ENCODE results near the gene CUX1.

CUX1 gene

DNA sequence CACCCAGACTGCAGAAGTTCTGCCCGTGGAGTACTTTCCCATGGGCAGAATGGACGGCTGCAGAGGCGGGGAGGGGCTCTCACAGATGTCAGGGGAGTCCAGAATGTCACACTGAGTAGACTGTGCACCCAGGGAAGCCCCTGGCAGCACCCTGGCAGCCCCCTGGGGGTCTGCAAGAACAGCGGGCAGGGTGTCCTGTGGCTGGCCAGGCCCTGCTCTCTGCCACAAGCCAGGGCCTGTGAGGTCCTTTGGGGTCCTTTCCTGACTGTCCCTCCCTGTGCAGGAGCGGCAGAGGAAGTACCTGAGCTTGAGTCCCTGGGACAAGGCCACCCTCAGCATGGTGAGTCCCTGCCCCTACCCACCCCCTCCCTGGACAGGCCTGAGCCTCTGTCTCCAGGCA, 463.1 kb downstream of the CUX1 start (continued):
- TF ChIP-seq ZNF660 (tag by site-specific recombination; IDR thresholded peaks at IDR 0.05) (no peak), ZNF416 (tag by site-specific recombination; IDR thresholded peaks at IDR 0.05) (no peak), SP7 (tag by site-specific recombination; IDR thresholded peaks at IDR 0.05) (no peak), ZNF585B (tag by site-specific recombination; IDR thresholded peaks at IDR 0.05) (no peak), ZNF488 (tag by site-specific recombination; IDR thresholded peaks at IDR 0.05) (no peak)

DNA sequence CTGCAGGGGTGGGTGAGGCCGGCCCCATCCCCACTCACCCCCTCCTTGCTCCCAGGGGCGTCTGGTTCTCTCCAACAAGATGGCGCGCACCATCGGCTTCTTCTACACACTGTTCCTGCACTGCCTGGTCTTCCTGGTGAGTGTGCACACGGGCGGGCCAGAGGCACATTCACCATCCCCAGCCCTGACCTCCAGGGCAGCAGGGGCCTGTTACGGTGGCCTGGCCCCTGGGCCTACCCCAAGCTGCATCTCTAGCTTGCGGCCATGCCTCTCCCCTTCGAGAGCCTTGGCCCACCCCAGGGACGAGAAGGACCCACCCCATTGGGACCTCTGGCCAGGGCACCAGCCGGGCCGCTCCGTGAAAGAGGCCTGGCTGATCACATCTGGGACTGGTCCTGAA, 464.4 kb downstream of the CUX1 start:
- H3K9me3 ChIP-seq (ENCODE audit: control insufficient read depth, insufficient read depth, low read depth, low read length) = no peaks in the 10 kb centered on the region
- no peak overlapping the region for H3K27ac ChIP-seq (ENCODE audit: extremely low read depth, low read depth, low read length)
- H3K36me3 ChIP-seq (ENCODE audit: control insufficient read depth in 2 of 2, insufficient read depth in 1 of 2, low read length in 2 of 2) = no peaks in the 10 kb centered on the region
- H3K4me3 ChIP-seq (ENCODE audit: low read depth, low read length) = no peak overlapping the region
- no peaks in the 10 kb centered on the region; the same call in 1 of the 2 replicates for H3K4me1 ChIP-seq (ENCODE audit: control insufficient read depth, insufficient read depth, low read length)
- no peak for TF ChIP-seq ZNF843 (tag by site-specific recombination; IDR thresholded peaks at IDR 0.05)
- TF ChIP-seq ZNF426 (tag by site-specific recombination; IDR thresholded peaks at IDR 0.05) = no peak
- no peak for TF ChIP-seq TSHZ1 (tag by site-specific recombination; IDR thresholded peaks at IDR 0.05; ENCODE audit: borderline replicate concordance)
- no peak for TF ChIP-seq KLF17 (tag by site-specific recombination; IDR thresholded peaks at IDR 0.05)
- no peak for TF ChIP-seq ZNF510 (tag by site-specific recombination; IDR thresholded peaks at IDR 0.05; ENCODE audit: insufficient replicate concordance)
- TF ChIP-seq ZNF112 (tag by site-specific recombination; IDR thresholded peaks at IDR 0.05) = no peak
- no peak for TF ChIP-seq ZNF37A (tag by site-specific recombination; IDR thresholded peaks at IDR 0.05)
- TF ChIP-seq ZBTB21 (tag by site-specific recombination; IDR thresholded peaks at IDR 0.05) = no peak
- TF ChIP-seq ZNF433 (tag by site-specific recombination; IDR thresholded peaks at IDR 0.05; ENCODE audit: low read depth) = no peak
- ChIA-PET POLR2A (no interaction called here), CTCF (interaction anchor here (2.6 to 5.4 kb wide), 2 partner anchors 8 to 109 kb away, joined by 9 to 89 read pairs; no protein-coding TSS in a partner anchor)

DNA sequence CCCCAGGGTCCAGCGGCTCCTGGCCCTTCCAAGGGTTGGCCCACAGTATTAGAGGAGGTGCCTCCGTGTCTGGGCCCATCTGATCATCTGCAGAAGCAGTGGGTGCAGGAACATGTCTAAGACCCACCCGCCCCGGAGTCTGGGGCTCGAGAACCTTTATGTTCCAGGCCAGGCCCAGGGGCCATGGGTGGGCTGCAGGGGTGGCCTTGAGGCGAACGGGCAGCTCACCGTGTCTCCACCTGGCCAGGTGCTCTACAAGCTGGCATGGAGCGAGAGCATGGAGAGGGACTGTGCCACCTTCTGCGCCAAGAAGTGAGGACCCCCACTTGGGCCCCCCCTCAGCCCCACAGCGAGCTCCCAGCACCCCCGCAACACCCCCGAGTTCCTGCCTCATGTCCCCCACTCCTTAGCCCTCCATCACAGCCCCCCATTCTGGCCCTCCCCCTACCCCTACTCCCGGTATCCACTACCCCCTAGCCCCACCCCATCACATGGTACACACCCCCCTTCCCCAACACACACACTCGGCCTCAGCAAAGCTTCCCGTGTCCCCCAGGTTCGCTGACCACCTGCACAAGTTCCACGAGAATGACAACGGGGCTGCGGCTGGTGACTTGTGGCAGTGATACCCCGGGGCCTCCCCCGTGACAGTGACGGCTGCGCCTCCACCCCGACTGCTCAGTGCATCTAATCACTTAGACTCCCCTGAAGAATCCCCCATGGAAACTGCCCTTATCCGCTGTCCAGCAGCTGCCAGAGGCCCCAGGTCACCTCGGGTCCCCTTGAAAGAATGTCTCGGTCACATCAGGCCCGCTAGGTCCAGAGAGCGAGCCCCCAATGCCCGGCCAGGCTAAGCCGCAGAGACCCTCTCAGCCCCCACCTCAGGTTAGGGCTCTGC, 465.3 kb downstream of the CUX1 start:
- no peaks in the 10 kb centered on the region for H3K36me3 ChIP-seq (ENCODE audit: control insufficient read depth in 2 of 2, insufficient read depth in 1 of 2, low read length in 2 of 2)
- no peak overlapping the region for H3K27ac ChIP-seq (ENCODE audit: extremely low read depth, low read depth, low read length)
- ChIA-PET POLR2A (no interaction called here), CTCF (interaction anchor here (2.6 to 5.4 kb wide), 2 partner anchors 9 to 108 kb away, joined by 9 to 89 read pairs; no protein-coding TSS in a partner anchor)
- H3K4me3 ChIP-seq (ENCODE audit: low read depth, low read length) = no peak overlapping the region
- H3K9me3 ChIP-seq (ENCODE audit: control insufficient read depth, insufficient read depth, low read depth, low read length) = no peaks in the 10 kb centered on the region
- H3K4me1 ChIP-seq (ENCODE audit: control insufficient read depth, insufficient read depth, low read length) = no peaks in the 10 kb centered on the region; the same call in 1 of the 2 replicates
- TF ChIP-seq SP3 (tag by site-specific recombination; IDR thresholded peaks at IDR 0.05) (no peak), ZNF394 (tag by site-specific recombination; IDR thresholded peaks at IDR 0.05; ENCODE audit: borderline replicate concordance) (peak; percentile 34; the same call in 1 of the 2 replicates)
